Measurements from ENCODE around the gene SORCS3. TPM values are rescaled to one million over a fixed set of nuclear protein-coding genes. Genes with fewer than 3 reads are reported as not detected.

The SORCS3 gene
- total and polyA plus RNA-seq, 2 of the 13 experiments (the other 11 are each of a cell fraction or from before 2014, with no cell fraction given), result 0.07 TPM; not detected in 1

DNA sequence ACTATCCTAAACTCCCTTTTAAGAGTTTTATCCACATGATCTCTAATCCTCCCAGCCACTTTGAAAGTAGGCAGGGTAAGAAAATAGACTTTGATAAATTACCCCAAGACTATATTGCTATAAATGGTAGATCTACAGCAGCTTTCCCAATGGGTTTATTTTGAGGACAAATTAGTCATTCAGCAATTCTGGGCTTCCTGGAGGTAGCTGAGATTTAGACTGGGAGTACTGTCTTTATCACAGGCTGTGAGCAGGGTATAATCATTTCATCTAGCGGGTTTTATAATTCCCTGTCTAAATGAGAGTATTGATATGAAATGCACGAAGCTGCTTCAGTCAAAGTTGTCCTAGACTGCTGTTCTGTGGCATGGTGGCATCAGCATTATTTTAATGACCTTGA lies 279.4 kb downstream of the SORCS3 start:
- in situ Hi-C loops (cut with HindIII; ENCODE audit: extremely low pct_ligation_motif_present, low pct_unique_long_range_greater_than_20kb) (loop anchor here (10.0 kb wide), 1 partner anchor 276 kb away; the partner anchor contains the start of gene SORCS3), intact Hi-C loops (cut with micrococcal nuclease; ENCODE audit: unreplicated experiment) (no loop called here)
- Histone ChIP-seq H3K27me3 (ENCODE audit: control insufficient read depth in 1 of 2, insufficient read depth in 2 of 2, low read length in 2 of 2) (no peaks in the 10 kb centered on the region), H3K4me1 (ENCODE audit: insufficient read depth, low read length) (no peaks in the 10 kb centered on the region), H3K27ac (ENCODE audit: extremely low read length, insufficient read depth, low read length) (no peak overlapping the region), H3K9me3 (ENCODE audit: low read length) (no peaks in the 10 kb centered on the region), H3K4me2 (ENCODE audit: low read depth, low read length) (no peak overlapping the region), H3K9ac (ENCODE audit: insufficient read depth, low read depth, low read length) (no peak overlapping the region), H4K20me1 (ENCODE audit: insufficient read depth, low read length) (no peaks in the 10 kb centered on the region), H2AFZ (ENCODE audit: low read length) (no peak overlapping the region), H3K79me2 (ENCODE audit: insufficient read depth, low read length) (no peaks in the 10 kb centered on the region), H3K4me3 (replicated peaks in 1 of 3; ENCODE audit: insufficient read depth in 1 of 3, low read depth in 2 of 3, low read length in 3 of 3) (no peak overlapping the region), H3K36me3 (replicated peaks in 1 of 2; ENCODE audit: control insufficient read depth in 1 of 2, insufficient read depth in 2 of 2, low read length in 2 of 2) (no peaks in the 10 kb centered on the region)
- BruUV-seq (replicated peaks), result no TSS peak
- ChIA-PET POLR2A (no interaction called here), CTCF (ENCODE audit: low intra/inter-chr PET ratio, low total read pairs) (no interaction called here)
- ATAC-seq (no peak), FAIRE-seq (no peak), DNase-seq (ENCODE audit: low spot score) (no peak)
- TF ChIP-seq ZNF44 (CRISPR knock-in tag; IDR thresholded peaks at IDR 0.05) (no peak), SETDB1 (CRISPR knock-in tag; IDR thresholded peaks at IDR 0.05; ENCODE audit: borderline replicate concordance) (no peak), HCFC1 (IDR thresholded peaks at IDR 0.05; ENCODE audit: low read depth, low read length) (no peak), ZNF383 (CRISPR knock-in tag; IDR thresholded peaks at IDR 0.05; ENCODE audit: borderline replicate concordance) (no peak), WIZ (CRISPR knock-in tag; IDR thresholded peaks at IDR 0.05) (no peak), ZNF746 (CRISPR knock-in tag; IDR thresholded peaks at IDR 0.05) (no peak), CHCHD3 (CRISPR knock-in tag; IDR thresholded peaks at IDR 0.05) (no peak), MAFK (conservative IDR thresholded peaks at IDR 0.05 in 1 of 2, IDR thresholded peaks at IDR 0.05 in 1 of 2; ENCODE audit: low read length in 2 of 2) (no peak), ZEB1 (IDR thresholded peaks at IDR 0.05; ENCODE audit: insufficient replicate concordance, low read depth) (no peak)
- TF ChIP-seq, protein P1, sequence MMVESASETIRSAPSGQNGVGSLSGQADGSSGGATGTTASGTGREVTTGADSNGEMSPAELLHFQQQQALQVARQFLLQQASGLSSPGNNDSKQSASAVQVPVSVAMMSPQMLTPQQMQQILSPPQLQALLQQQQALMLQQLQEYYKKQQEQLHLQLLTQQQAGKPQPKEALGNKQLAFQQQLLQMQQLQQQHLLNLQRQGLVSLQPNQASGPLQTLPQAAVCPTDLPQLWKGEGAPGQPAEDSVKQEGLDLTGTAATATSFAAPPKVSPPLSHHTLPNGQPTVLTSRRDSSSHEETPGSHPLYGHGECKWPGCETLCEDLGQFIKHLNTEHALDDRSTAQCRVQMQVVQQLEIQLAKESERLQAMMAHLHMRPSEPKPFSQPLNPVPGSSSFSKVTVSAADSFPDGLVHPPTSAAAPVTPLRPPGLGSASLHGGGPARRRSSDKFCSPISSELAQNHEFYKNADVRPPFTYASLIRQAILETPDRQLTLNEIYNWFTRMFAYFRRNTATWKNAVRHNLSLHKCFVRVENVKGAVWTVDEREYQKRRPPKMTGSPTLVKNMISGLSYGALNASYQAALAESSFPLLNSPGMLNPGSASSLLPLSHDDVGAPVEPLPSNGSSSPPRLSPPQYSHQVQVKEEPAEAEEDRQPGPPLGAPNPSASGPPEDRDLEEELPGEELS (CRISPR knock-in tag; IDR thresholded peaks at IDR 0.05), result no peak
- WGBS (ENCODE audit: low lambda C conversion rate), result 11% methylated on average over 2 of the region's 2 CpGs

Measured in HepG2 (cell line).